PFSK-1 (cell line): ENCODE measurements around the gene TERT.

ENCODE experiments used
- FOXP2 ChIP-seq: optimal IDR thresholded peaks from 2 replicates; pipeline ENCODE3; 2011; ENCODE audit warnings: borderline replicate concordance, control low read depth, inconsistent platforms; ENCODE audit not compliant: insufficient read depth; ENCODE audit errors: extremely low read length, extremely low read depth
- POLR2AphosphoS5 ChIP-seq: IDR thresholded peaks from 2 replicates; pipeline ENCODE4 v1.6.1; 2012; ENCODE audit warnings: low read depth, mild to moderate bottlenecking, control low read depth, low read length, moderate library complexity
- SIN3A ChIP-seq: IDR thresholded peaks from 2 replicates; pipeline ENCODE4 v1.6.1; 2012; ENCODE audit warnings: mild to moderate bottlenecking, low read length, moderate library complexity, borderline replicate concordance; ENCODE audit not compliant: insufficient read depth
- TAF1 ChIP-seq: IDR thresholded peaks from 2 replicates; pipeline ENCODE4 v1.6.1; 2012; ENCODE audit warnings: low read length, control low read depth, borderline replicate concordance; ENCODE audit not compliant: insufficient read depth
- TF ChIP-seq, protein P1 (sequence below), 2 experiments: IDR thresholded peaks; 2 replicates each; pipeline versions ENCODE4 v1.6.1 to v1.8.0; 2011 to 2012; ENCODE audit warnings: low read depth in 2 of 2, low read length in 2 of 2, control low read depth in 1 of 2, inconsistent platforms in 1 of 2, mild to moderate bottlenecking in 1 of 2, moderate library complexity in 1 of 2; ENCODE audit not compliant: insufficient read depth in 1 of 2

Gene TERT

DNA sequence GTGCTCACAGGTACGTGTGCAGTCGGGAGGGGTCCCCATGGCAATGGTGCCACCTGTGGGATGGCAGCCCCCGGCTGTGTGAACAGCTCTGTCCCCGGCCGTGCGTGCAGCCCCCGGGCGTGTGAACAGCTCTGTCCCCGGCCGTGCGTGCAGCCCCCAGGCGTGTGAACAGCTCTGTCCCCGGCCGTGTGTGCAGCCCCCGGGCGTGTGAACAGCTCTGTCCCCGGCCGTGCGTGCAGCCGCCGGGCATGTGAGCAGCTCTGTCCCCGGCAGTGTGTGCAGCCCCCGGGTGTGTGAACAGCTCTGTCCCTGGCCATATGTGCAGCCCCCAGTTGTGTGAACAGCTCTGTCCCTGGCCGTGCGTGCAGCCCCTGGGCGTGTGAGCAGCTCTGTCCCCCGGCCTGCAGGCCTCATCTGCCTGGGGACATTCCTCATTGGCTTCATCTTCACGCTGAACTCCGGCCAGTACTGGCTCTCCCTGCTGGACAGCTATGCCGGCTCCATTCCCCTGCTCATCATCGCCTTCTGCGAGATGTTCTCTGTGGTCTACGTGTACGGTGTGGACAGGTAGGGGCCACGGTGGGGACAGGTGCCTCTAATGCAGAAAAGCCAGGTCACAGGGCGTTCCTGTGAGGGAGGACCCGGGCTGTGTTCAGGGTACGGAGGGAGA, 75.6 kb downstream of the TERT start:
- TF ChIP-seq, protein P1, sequence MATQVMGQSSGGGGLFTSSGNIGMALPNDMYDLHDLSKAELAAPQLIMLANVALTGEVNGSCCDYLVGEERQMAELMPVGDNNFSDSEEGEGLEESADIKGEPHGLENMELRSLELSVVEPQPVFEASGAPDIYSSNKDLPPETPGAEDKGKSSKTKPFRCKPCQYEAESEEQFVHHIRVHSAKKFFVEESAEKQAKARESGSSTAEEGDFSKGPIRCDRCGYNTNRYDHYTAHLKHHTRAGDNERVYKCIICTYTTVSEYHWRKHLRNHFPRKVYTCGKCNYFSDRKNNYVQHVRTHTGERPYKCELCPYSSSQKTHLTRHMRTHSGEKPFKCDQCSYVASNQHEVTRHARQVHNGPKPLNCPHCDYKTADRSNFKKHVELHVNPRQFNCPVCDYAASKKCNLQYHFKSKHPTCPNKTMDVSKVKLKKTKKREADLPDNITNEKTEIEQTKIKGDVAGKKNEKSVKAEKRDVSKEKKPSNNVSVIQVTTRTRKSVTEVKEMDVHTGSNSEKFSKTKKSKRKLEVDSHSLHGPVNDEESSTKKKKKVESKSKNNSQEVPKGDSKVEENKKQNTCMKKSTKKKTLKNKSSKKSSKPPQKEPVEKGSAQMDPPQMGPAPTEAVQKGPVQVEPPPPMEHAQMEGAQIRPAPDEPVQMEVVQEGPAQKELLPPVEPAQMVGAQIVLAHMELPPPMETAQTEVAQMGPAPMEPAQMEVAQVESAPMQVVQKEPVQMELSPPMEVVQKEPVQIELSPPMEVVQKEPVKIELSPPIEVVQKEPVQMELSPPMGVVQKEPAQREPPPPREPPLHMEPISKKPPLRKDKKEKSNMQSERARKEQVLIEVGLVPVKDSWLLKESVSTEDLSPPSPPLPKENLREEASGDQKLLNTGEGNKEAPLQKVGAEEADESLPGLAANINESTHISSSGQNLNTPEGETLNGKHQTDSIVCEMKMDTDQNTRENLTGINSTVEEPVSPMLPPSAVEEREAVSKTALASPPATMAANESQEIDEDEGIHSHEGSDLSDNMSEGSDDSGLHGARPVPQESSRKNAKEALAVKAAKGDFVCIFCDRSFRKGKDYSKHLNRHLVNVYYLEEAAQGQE (IDR thresholded peaks at IDR 0.05; ENCODE audit: insufficient read depth in 1 of 2, low read depth in 2 of 2, low read length in 2 of 2), result no peak
- TF ChIP-seq SIN3A, result no peak
- no peak for TF ChIP-seq FOXP2
- no peak for TF ChIP-seq POLR2AphosphoS5
- TF ChIP-seq TAF1, result no peak

DNA sequence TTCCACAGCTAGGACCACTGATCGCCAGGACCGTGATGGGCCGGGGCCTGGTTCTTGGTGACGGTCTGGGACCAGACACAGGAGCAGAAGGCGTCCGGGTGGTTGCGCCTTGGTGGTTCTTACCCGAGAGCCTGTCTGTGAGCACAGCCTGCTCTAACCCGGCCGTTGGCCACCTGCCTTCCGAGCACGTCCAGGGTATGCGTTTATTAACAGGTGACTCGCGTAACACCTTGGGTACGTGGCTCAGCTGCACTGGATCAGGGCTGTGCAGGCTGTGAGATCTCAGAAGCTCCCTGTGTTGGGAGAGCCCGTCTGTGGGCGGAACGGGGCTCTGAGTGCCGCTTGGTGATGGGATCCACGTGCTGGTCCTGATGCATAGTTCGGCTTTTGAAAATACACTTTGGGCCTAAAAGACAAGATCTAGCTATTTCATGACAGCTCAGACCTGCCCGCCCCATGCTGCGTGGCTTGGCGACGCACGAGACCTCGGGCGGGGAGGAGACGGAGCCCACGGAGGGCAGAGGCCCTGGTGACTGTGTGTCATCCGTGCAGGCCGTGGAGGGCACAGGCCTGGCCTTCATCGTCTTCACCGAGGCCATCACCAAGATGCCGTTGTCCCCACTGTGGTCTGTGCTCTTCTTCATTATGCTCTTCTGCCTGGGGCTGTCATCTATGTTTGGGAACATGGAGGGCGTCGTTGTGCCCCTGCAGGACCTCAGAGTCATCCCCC, 76.4 kb downstream of the TERT start:
- TF ChIP-seq, protein P1 (IDR thresholded peaks at IDR 0.05; ENCODE audit: insufficient read depth in 1 of 2, low read depth in 2 of 2, low read length in 2 of 2), result no peak
- no peak for TF ChIP-seq FOXP2

DNA sequence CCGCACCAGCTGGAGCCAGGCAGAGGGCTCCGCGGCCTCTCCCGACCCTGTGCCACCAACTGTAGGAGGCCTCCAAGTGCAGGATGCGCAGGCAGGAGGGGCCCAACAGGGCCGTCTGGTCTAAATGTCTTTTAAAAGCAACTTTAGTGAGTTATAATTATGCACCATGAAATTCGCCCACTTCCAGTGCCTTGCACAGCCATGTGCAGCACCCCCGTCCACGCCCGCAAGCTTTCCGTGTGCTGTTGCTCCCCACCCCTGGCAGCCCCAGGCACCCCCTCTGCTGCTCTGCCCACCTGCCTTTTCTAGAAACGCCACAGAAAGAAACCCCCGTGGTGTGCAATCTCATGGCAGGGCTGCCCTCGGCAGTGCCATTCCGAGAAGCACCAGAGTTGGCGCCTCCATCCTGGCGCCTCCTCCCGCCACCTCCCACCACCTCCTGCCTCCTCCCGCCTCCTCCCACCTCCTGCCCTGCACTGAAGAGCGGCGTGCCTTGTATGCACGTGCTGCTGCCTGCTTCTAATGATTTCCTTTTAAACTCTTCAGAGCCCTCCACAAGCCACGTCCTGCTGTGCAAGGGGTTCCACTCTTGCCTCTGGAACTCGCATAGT, 77.2 kb downstream of the TERT start:
- no peak for TF ChIP-seq SIN3A
- TF ChIP-seq, protein P1 (IDR thresholded peaks at IDR 0.05; ENCODE audit: insufficient read depth in 1 of 2, low read depth in 2 of 2, low read length in 2 of 2), result no peak
- no peak for TF ChIP-seq TAF1
- no peak for TF ChIP-seq POLR2AphosphoS5
- TF ChIP-seq FOXP2, result no peak

DNA sequence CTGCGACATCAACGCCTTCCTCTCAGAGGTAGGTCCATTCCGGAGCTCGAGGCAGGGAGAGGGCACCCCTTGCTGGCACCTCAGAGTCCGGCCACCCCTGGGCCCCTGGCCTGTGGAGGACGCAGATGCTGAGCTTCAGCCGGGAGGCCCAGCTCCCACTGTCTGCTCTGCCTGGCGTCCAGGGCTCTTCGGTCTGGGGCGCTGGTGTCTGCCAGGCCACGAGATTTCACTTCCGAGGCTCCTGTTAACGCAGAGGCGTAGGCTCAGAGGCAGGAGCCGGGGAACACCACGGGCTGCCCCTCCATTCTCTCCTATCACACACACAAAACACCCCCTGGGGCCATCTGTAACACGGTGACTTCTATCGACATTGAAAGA, 78.0 kb downstream of the TERT start:
- TF ChIP-seq POLR2AphosphoS5 (no peak), FOXP2 (no peak), TAF1 (no peak), SIN3A (no peak)
- TF ChIP-seq, protein P1 (IDR thresholded peaks at IDR 0.05; ENCODE audit: insufficient read depth in 1 of 2, low read depth in 2 of 2, low read length in 2 of 2), result no peak
